Measurements from ENCODE around the gene LSP1.

The LSP1 gene

DNA sequence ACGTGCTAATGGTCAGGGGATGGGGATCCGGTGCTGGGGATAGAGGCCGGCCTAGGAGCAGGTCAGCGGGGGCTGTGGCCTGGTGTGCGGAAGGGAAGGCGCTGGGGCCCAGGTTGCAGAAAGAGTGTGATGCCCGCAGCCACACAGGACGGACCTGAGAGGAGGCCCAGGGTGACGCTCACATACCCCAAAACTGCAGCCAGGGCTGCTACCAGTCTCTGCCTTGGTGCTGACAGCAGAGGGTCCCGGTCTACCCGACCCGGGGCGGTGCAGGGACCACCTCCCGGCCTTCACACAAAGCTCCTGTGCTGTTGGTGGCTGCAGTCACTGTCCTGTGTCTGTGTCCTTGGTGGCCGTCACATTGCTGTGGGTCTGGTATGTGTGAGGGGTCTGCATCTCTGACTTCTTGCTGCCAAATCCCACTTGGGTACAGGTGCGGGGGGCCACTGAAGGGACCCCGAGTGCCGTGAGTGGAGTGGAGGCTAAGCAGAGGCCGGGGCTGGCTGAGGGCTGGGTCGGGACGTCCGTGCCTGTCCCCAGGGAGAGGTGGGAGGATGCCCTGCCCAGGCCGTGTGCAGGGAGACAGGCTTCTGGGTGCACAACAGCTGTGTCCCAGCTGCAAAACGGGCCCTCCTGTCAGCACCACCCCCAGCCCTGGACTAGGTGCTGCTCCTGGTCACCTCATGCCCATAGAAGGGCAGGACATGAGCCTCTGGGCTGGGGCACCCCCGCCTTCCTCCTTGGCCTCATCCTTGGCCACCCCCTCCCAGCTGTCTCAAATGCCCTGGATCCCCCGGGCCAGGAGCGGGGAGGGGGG, 1.5 kb downstream of the LSP1 start:
- H3K4me3 Mint-ChIP-seq: no peak overlapping the region
- peaks cover 4% of the 10 kb centered on the region for H3K27me3 Mint-ChIP-seq (ENCODE audit: low read depth, poor library complexity)
- H3K36me3 Mint-ChIP-seq (ENCODE audit: low read depth): no peaks in the 10 kb centered on the region
- no peak overlapping the region for H3K27ac Mint-ChIP-seq
- peaks cover 3% of the 10 kb centered on the region for H3K9me3 Mint-ChIP-seq
- TF ChIP-seq CTCF (IDR thresholded peaks at IDR 0.05): no peak
- DNase-seq: no peak
- H3K4me1 Mint-ChIP-seq: peaks cover 39% of the 10 kb centered on the region

DNA sequence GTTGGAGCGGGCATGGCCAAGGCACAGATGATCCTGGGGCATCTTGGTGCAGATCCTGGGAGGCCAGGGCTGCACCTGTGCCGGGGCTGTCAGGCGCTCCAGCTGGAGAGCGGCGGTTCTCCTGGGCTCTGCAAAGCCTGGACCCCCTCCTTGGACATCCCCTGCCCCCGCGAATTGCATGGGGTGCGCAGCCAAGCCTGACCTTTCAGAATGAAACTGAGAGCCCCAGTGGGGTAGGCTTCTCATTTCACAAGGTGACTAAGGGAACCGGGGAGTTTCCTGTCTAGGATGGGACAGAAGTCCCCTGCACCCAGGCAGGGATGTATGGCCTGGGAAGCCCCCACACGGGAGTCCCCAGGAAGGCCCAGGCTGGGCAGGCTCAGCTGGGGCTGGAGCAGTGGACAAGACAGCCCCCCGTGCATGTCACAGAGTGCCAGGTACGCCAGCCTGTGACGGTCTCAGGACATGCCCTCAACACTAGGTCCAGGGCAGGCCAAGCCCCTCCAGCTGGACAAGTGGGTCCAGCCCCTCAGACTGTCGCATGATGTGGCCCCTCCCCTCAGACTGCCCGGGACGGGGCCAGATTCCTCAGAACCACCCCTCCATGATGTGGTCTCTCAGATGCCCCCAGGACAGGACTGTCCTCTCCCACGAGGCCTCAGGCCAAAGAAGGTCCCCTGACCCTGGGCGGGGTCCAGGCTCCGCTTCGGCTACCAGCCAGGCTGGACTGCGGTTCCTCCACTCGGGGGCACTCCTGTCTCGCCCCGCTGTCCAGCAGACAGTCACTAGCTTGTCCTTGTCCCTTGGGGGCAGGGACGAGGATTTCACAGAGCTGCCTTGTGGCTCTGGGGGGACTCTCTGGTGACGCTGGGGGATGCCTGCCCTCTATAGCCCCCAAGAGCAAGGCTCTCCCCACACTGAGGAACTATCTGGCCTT, 2.3 kb downstream of the LSP1 start:
- no peak for TF ChIP-seq CTCF (IDR thresholded peaks at IDR 0.05)
- H3K27me3 Mint-ChIP-seq (ENCODE audit: low read depth, poor library complexity): peaks cover 4% of the 10 kb centered on the region
- H3K36me3 Mint-ChIP-seq (ENCODE audit: low read depth): no peaks in the 10 kb centered on the region
- DNase-seq: no peak
- peaks cover 3% of the 10 kb centered on the region for H3K9me3 Mint-ChIP-seq
- H3K4me3 Mint-ChIP-seq: no peak overlapping the region
- H3K27ac Mint-ChIP-seq: no peak overlapping the region
- peaks cover 39% of the 10 kb centered on the region for H3K4me1 Mint-ChIP-seq

GRCh38 chr11:1855886-1856265, 3.0 kb downstream of the LSP1 start:
- H3K36me3 Mint-ChIP-seq (ENCODE audit: low read depth): no peaks in the 10 kb centered on the region
- H3K9me3 Mint-ChIP-seq: peaks cover 2% of the 10 kb centered on the region
- peaks cover 32% of the 10 kb centered on the region for H3K4me1 Mint-ChIP-seq
- no peak for TF ChIP-seq CTCF (IDR thresholded peaks at IDR 0.05)
- DNase-seq: no peak
- peaks cover 4% of the 10 kb centered on the region for H3K27me3 Mint-ChIP-seq (ENCODE audit: low read depth, poor library complexity)
- no peak overlapping the region for H3K4me3 Mint-ChIP-seq
- H3K27ac Mint-ChIP-seq: no peak overlapping the region

GRCh38 chr11:1856306-1857005, 3.6 kb downstream of the LSP1 start:
- Mint-ChIP-seq H3K4me1 (peaks cover 30% of the 10 kb centered on the region), H3K4me3 (no peak overlapping the region), H3K27ac (no peak overlapping the region), H3K9me3 (no peaks in the 10 kb centered on the region), H3K36me3 (ENCODE audit: low read depth) (no peaks in the 10 kb centered on the region), H3K27me3 (ENCODE audit: low read depth, poor library complexity) (peaks cover 4% of the 10 kb centered on the region)
- TF ChIP-seq CTCF (IDR thresholded peaks at IDR 0.05): no peak
- DNase-seq: no peak

- peaks cover 28% of the 10 kb centered on the region for H3K4me1 Mint-ChIP-seq
- no peak overlapping the region for H3K4me3 Mint-ChIP-seq
- no peaks in the 10 kb centered on the region for H3K36me3 Mint-ChIP-seq (ENCODE audit: low read depth)
- no peak overlapping the region for H3K27ac Mint-ChIP-seq
- no peak for DNase-seq
- no peak for TF ChIP-seq CTCF (IDR thresholded peaks at IDR 0.05)
- H3K9me3 Mint-ChIP-seq: no peaks in the 10 kb centered on the region
- H3K27me3 Mint-ChIP-seq (ENCODE audit: low read depth, poor library complexity): peaks cover 4% of the 10 kb centered on the region
Observed at GRCh38 chr11:1857064-1857463, 4.2 kb downstream of the LSP1 start.
